H9 (cell line): ENCODE results near the gene RUNX1. TPM values are rescaled to one million over a fixed set of nuclear protein-coding genes. Genes with fewer than 3 reads are reported as not detected.
"Not testable (repeated sequence)": the region's sequence is repeated elsewhere in the genome, so short reads cannot be mapped to it uniquely, and the experiment has no call there.

Experiments used
- DNase-seq: peaks from one replicate; pipeline ENCODE4 v3.0.0-alpha.2; 2017
- H2AFZ ChIP-seq: one replicate; pipeline ENCODE4 v1.6.1; 2013; ENCODE audit warnings: mild to moderate bottlenecking, low read length, control low read depth, moderate library complexity
- H2AK5ac ChIP-seq: 2 replicates; pipeline ENCODE4 v1.6.1; 2013; ENCODE audit warnings: low read length, control low read depth, mixed read lengths; ENCODE audit not compliant: insufficient read length
- H2BK120ac ChIP-seq: one replicate; pipeline ENCODE4 v1.6.1; 2013; ENCODE audit warnings: low read depth, mild to moderate bottlenecking, low read length, control low read depth, inconsistent platforms; ENCODE audit not compliant: poor library complexity, severe bottlenecking
- H2BK12ac ChIP-seq: 2 replicates; pipeline ENCODE4 v1.6.1; 2013; ENCODE audit warnings: low read length, control low read depth, mixed read lengths, low read depth; ENCODE audit not compliant: insufficient read length
- H2BK15ac ChIP-seq: 2 replicates; pipeline ENCODE4 v1.6.1; 2013; ENCODE audit warnings: low read depth, low read length, control low read depth
- H2BK20ac ChIP-seq: one replicate; pipeline ENCODE4 v1.6.1; 2013; ENCODE audit warnings: low read depth, mild to moderate bottlenecking, low read length, control low read depth, inconsistent platforms; ENCODE audit not compliant: poor library complexity, severe bottlenecking
- H2BK5ac ChIP-seq: 2 replicates; pipeline ENCODE4 v1.6.1; 2013; ENCODE audit warnings: low read length, control low read depth, mixed read lengths; ENCODE audit not compliant: insufficient read length
- H3K14ac ChIP-seq: 2 replicates; pipeline ENCODE4 v1.6.1; 2013; ENCODE audit warnings: low read length, control low read depth; ENCODE audit not compliant: insufficient read depth
- H3K18ac ChIP-seq: 2 replicates; pipeline ENCODE4 v1.6.1; 2013; ENCODE audit warnings: low read depth, mild to moderate bottlenecking, mixed read lengths, low read length, control low read depth; ENCODE audit not compliant: insufficient read length
- H3K23ac ChIP-seq: 2 replicates; pipeline ENCODE4 v1.6.1; 2013; ENCODE audit warnings: low read length, control low read depth, mixed read lengths, low read depth; ENCODE audit not compliant: insufficient read length
- H3K23me2 ChIP-seq: 2 replicates; pipeline ENCODE4 v1.6.1; 2013; ENCODE audit warnings: low read depth, mild to moderate bottlenecking, mixed read lengths, low read length, control low read depth; ENCODE audit not compliant: insufficient read length, poor library complexity, severe bottlenecking
- H3K27ac ChIP-seq: 2 replicates; pipeline ENCODE4 v1.5.1; 2013; ENCODE audit warnings: low read length, control low read depth, mixed read lengths, low read depth; ENCODE audit not compliant: insufficient read length
- H3K27me3 ChIP-seq: 2 replicates; pipeline ENCODE4 v1.6.1; 2013; ENCODE audit warnings: low read length, control low read depth, inconsistent platforms; ENCODE audit not compliant: insufficient read depth
- H3K4ac ChIP-seq: 2 replicates; pipeline ENCODE4 v1.6.1; 2013; ENCODE audit warnings: low read depth, mild to moderate bottlenecking, control low read depth, inconsistent platforms, low read length, moderate library complexity
- H3K4me1 ChIP-seq: 2 replicates; pipeline ENCODE4 v1.6.1; 2013; ENCODE audit warnings: low read length, control low read depth, inconsistent platforms; ENCODE audit not compliant: insufficient read depth
- H3K4me2 ChIP-seq: 2 replicates; pipeline ENCODE4 v1.6.1; 2013; ENCODE audit warnings: low read length, control low read depth, mixed read lengths; ENCODE audit not compliant: insufficient read length, insufficient read depth
- H3K56ac ChIP-seq: 2 replicates; pipeline ENCODE4 v1.6.1; 2013; ENCODE audit warnings: low read depth, mild to moderate bottlenecking, mixed read lengths, low read length, control low read depth; ENCODE audit not compliant: insufficient read length
- H3K79me1 ChIP-seq: 2 replicates; pipeline ENCODE4 v1.6.1; 2013; ENCODE audit warnings: low read depth, mild to moderate bottlenecking, moderate library complexity, low read length, control low read depth, inconsistent platforms; ENCODE audit not compliant: insufficient read depth, poor library complexity, severe bottlenecking
- H3K79me2 ChIP-seq: 2 replicates; pipeline ENCODE4 v1.6.1; 2013; ENCODE audit warnings: low read length, control low read depth, inconsistent platforms; ENCODE audit not compliant: insufficient read depth
- H3K9ac ChIP-seq: 2 replicates; pipeline ENCODE4 v1.6.1; 2013; ENCODE audit warnings: low read length, control low read depth, mixed read lengths; ENCODE audit not compliant: insufficient read length; ENCODE audit errors: extremely low read depth
- H3K9me3 ChIP-seq: one replicate; pipeline ENCODE4 v1.6.1; 2013; ENCODE audit warnings: low read depth, low read length, inconsistent platforms; ENCODE audit not compliant: control insufficient read depth
- H3T11ph ChIP-seq: one replicate; pipeline ENCODE4 v1.6.1; 2013; ENCODE audit warnings: mild to moderate bottlenecking, low read length, control low read depth, inconsistent platforms
- H4K20me1 ChIP-seq: one replicate; pipeline ENCODE4 v1.6.1; 2013; ENCODE audit not compliant: control insufficient read depth, insufficient read length, insufficient read depth
- H4K5ac ChIP-seq: 2 replicates; pipeline ENCODE4 v1.6.1; 2013; ENCODE audit warnings: low read depth, mild to moderate bottlenecking, mixed read lengths, low read length, control low read depth; ENCODE audit not compliant: insufficient read length
- H4K8ac ChIP-seq: replicated peaks from 2 replicates; pipeline ENCODE4 v1.6.1; 2013; ENCODE audit warnings: low read length, control low read depth, mixed read lengths, low read depth; ENCODE audit not compliant: insufficient read length
- H4K91ac ChIP-seq: 2 replicates; pipeline ENCODE4 v1.6.1; 2013; ENCODE audit warnings: low read depth, mild to moderate bottlenecking, moderate library complexity, mixed read lengths, low read length, control low read depth; ENCODE audit not compliant: insufficient read length
- H3K27ac Mint-ChIP-seq, 3 experiments: 2 replicates in 2 of 3; 3 replicates in 1 of 3; pipeline ENCODE4 v1.8.0; 2020 to 2021; ENCODE audit warnings: mixed read lengths in 3 of 3, mild to moderate bottlenecking in 1 of 3, moderate library complexity in 1 of 3
- H3K27me3 Mint-ChIP-seq: 2 replicates; pipeline ENCODE4 v1.8.0; 2021; ENCODE audit warnings: low read depth, mild to moderate bottlenecking, moderate library complexity, mixed read lengths
- H3K36me3 Mint-ChIP-seq, 3 experiments: 2 replicates in 2 of 3; 3 replicates in 1 of 3; pipeline ENCODE4 v1.8.0; 2020 to 2021; ENCODE audit warnings: low read depth in 3 of 3, mixed read lengths in 3 of 3; ENCODE audit not compliant: insufficient read depth in 1 of 3
- H3K4me1 Mint-ChIP-seq, 2 experiments: 2 replicates each; pipeline ENCODE4 v1.8.0; 2020; ENCODE audit warnings: mixed read lengths in 2 of 2
- H3K4me3 Mint-ChIP-seq, 2 experiments: 2 replicates in 1 of 2; 3 replicates in 1 of 2; pipeline ENCODE4 v1.8.0; 2020 to 2021; ENCODE audit warnings: mild to moderate bottlenecking in 2 of 2, mixed read lengths in 2 of 2, moderate library complexity in 1 of 2
- H3K9me3 Mint-ChIP-seq, 2 experiments: 2 replicates in 1 of 2; 3 replicates in 1 of 2; pipeline ENCODE4 v1.8.0; 2020; ENCODE audit warnings: mild to moderate bottlenecking in 2 of 2, mixed read lengths in 2 of 2, moderate library complexity in 1 of 2
- CTCF ChIP-seq: fragments of 200-600 bp; sonication (generic); conservative IDR thresholded peaks from 3 replicates; pipeline ENCODE4 v1.8.0; 2021; ENCODE audit warnings: antibody characterized with exemption, mild to moderate bottlenecking
- WGBS: extraction: QIAGEN DNeasy Blood & Tissue Kit; methylation state at CpG from one replicate; pipeline ENCODE4 v1.1.7; 2013; ENCODE audit warnings: missing lambda C conversion rate, low lambda C conversion rate, mixed read lengths; ENCODE audit not compliant: insufficient read length; ENCODE audit errors: extremely low coverage; 5-methylcytosine and 5-hydroxymethylcytosine counted together
- total RNA-seq: library from RNA; stranded (reverse); gene quantifications from 2 replicates; pipeline ENCODE4 v1.2.1, GENCODE V29; 2021

The RUNX1 gene
- total RNA-seq, 1 experiment from 2014 or later, result 0.72 TPM

- H3K9ac ChIP-seq, result no peak overlapping the region
- H3K9me3 ChIP-seq, result no peaks in the 10 kb centered on the region
- Mint-ChIP-seq H3K4me1 (peaks cover 5 to 8% of the 10 kb centered on the region in 2 experiments), H3K9me3 (no peaks in the 10 kb centered on the region; a peak in 1 of 5 replicates), H3K27me3 (peaks cover 6% of the 10 kb centered on the region; the same call in 1 of the 2 replicates), H3K27ac (no peak overlapping the region), H3K4me3 (no peak overlapping the region), H3K36me3 (peaks cover 0 to 3% (median 0%) of the 10 kb centered on the region in 3 experiments; a peak in 1 of 7 replicates)
- no peaks in the 10 kb centered on the region for H3K79me1 ChIP-seq
- no peak overlapping the region for H2BK12ac ChIP-seq
- H4K5ac ChIP-seq, result no peak overlapping the region
- no peak for DNase-seq
- no peak overlapping the region for H2AFZ ChIP-seq
- H3K14ac ChIP-seq, result no peak overlapping the region
- H4K20me1 ChIP-seq, result no peaks in the 10 kb centered on the region
- H2BK20ac ChIP-seq, result no peak overlapping the region
- H2BK5ac ChIP-seq, result no peak overlapping the region
- no peak for TF ChIP-seq CTCF
- no peak overlapping the region for H3K56ac ChIP-seq
- no CpG with 5 or more reads among the region's 12 CpGs for WGBS
- no peaks in the 10 kb centered on the region for H3K23me2 ChIP-seq
- H3T11ph ChIP-seq, result no peak overlapping the region
- no peak overlapping the region for H2AK5ac ChIP-seq
- H3K18ac ChIP-seq, result no peak overlapping the region
- no peak overlapping the region for H3K4ac ChIP-seq
- H3K27ac ChIP-seq, result no peak overlapping the region
- H3K4me1 ChIP-seq, result no peaks in the 10 kb centered on the region
- H3K79me2 ChIP-seq, result no peaks in the 10 kb centered on the region
- no peak overlapping the region for H4K8ac ChIP-seq
- no peak overlapping the region for H2BK15ac ChIP-seq
- H2BK120ac ChIP-seq, result no peak overlapping the region
- no peak overlapping the region for H3K23ac ChIP-seq
- no peak overlapping the region for H4K91ac ChIP-seq
- H3K4me2 ChIP-seq, result no peak overlapping the region
- no peaks in the 10 kb centered on the region for H3K27me3 ChIP-seq
These were observed 54.1 kb downstream of the RUNX1 start for GRCh38 chr21:34994766-34995631.

GRCh38 chr21:34993521-34993921, 55.6 kb downstream of the RUNX1 start:
- H3K79me1 ChIP-seq, H2BK15ac ChIP-seq, H2BK20ac ChIP-seq, H3K27ac Mint-ChIP-seq, H2BK12ac ChIP-seq, H3K79me2 ChIP-seq, H2AK5ac ChIP-seq, H3K4me3 Mint-ChIP-seq, H3K27me3 ChIP-seq, H3K9me3 ChIP-seq, H3K23ac ChIP-seq, H4K20me1 ChIP-seq, H3K4ac ChIP-seq, H4K5ac ChIP-seq, H3K14ac ChIP-seq, H3K56ac ChIP-seq, DNase-seq, H3K4me1 Mint-ChIP-seq, H2BK120ac ChIP-seq, H3K9me3 Mint-ChIP-seq, H3K27ac ChIP-seq, H2AFZ ChIP-seq, H3K4me2 ChIP-seq, H3K4me1 ChIP-seq, H3T11ph ChIP-seq, H2BK5ac ChIP-seq, H3K9ac ChIP-seq, H3K23me2 ChIP-seq, H4K91ac ChIP-seq, H3K36me3 Mint-ChIP-seq: not testable (repeated sequence)
- no CpG with 5 or more reads among the region's 3 CpGs for WGBS
- peak overlapping the region; percentile 36 for H4K8ac ChIP-seq
- H3K18ac ChIP-seq, result peak overlapping the region; percentile 47
- peaks cover 16% of the 10 kb centered on the region for H3K27me3 Mint-ChIP-seq
